Fibroblast of lung (primary cell): ENCODE data around the gene NRARP. TPM values are rescaled to one million over a fixed set of nuclear protein-coding genes. Genes with fewer than 3 reads are reported as not detected.

Experiments used
- DNase-seq, 2 donors: peaks; one replicate each; pipeline versions ENCODE4 v3.0.0 to v3.0.0-alpha.2; 2010; ENCODE audit warnings: low read depth in 2 of 2
- H2AFZ ChIP-seq: 2 replicates; pipeline ENCODE4 v1.5.1; 2012; ENCODE audit warnings: low read length, control low read depth, inconsistent platforms
- H3K27ac ChIP-seq: 2 replicates; pipeline ENCODE4 v1.5.1; 2011; ENCODE audit warnings: low read length, control low read depth; ENCODE audit not compliant: insufficient read depth
- H3K27me3 ChIP-seq: 2 replicates; pipeline ENCODE4 v1.5.1; 2011; ENCODE audit warnings: mild to moderate bottlenecking, low read length; ENCODE audit not compliant: control insufficient read depth, insufficient read depth
- H3K36me3 ChIP-seq: 2 replicates; pipeline ENCODE4 v1.5.1; 2011; ENCODE audit warnings: low read length; ENCODE audit not compliant: control insufficient read depth, insufficient read depth
- H3K4me1 ChIP-seq: 2 replicates; pipeline ENCODE4 v1.5.1; 2011; ENCODE audit warnings: low read length; ENCODE audit not compliant: control insufficient read depth, insufficient read depth; ENCODE audit errors: extremely low read depth
- H3K4me2 ChIP-seq: 2 replicates; pipeline ENCODE4 v1.5.1; 2011; ENCODE audit warnings: low read length, control low read depth; ENCODE audit not compliant: insufficient read depth; ENCODE audit errors: extremely low read depth
- H3K4me3 ChIP-seq, 4 experiments: fragments of 200-600 bp in 1 of 4; sonication (generic) in 1 of 4; replicated peaks in 1 of 4; 2 replicates each; pipeline ENCODE4 v1.5.1; 2011 to 2016; ENCODE audit warnings: low read length in 4 of 4, low read depth in 3 of 4, mild to moderate bottlenecking in 3 of 4, control low read depth in 2 of 4, inconsistent platforms in 1 of 4, mixed read lengths in 1 of 4; ENCODE audit not compliant: insufficient read depth in 1 of 4; ENCODE audit errors: control extremely low read depth in 1 of 4
- H3K79me2 ChIP-seq: 2 replicates; pipeline ENCODE4 v1.5.1; 2012; ENCODE audit warnings: mild to moderate bottlenecking, low read length, inconsistent platforms; ENCODE audit not compliant: control insufficient read depth, insufficient read depth
- H3K9ac ChIP-seq: 2 replicates; pipeline ENCODE4 v1.5.1; 2011; ENCODE audit warnings: mild to moderate bottlenecking, low read length, control low read depth; ENCODE audit not compliant: insufficient read depth
- H3K9me3 ChIP-seq: 2 replicates; pipeline ENCODE4 v1.5.1; 2012; ENCODE audit warnings: low read depth, low read length; ENCODE audit not compliant: control insufficient read depth, insufficient read depth
- H4K20me1 ChIP-seq: 2 replicates; pipeline ENCODE4 v1.5.1; 2011; ENCODE audit warnings: low read length; ENCODE audit not compliant: control insufficient read depth, insufficient read depth; ENCODE audit errors: extremely low read depth
- EZH2 ChIP-seq: IDR thresholded peaks from 2 replicates; pipeline ENCODE4 v1.5.1; 2012; ENCODE audit warnings: low read length, control low read depth, mild to moderate bottlenecking; ENCODE audit errors: missing control alignments
- polyA plus RNA-seq, 2 donors: library from polyadenylated mRNA; depleted of rRNA in 1 of 2; stranded (reverse) in 1 of 2; unstranded in 1 of 2; fragments of >200 nt; gene quantifications; 2 replicates each; pipeline ENCODE4 v1.2.1, GENCODE V29; 2011 to 2012; ENCODE audit warnings: missing spikeins in 1 of 2
- total RNA-seq: library from RNA; depleted of rRNA; stranded (reverse); fragments of >200 nt; gene quantifications from 2 replicates; pipeline ENCODE4 v1.2.1, GENCODE V29; 2014
- TF ChIP-seq, protein P1 (sequence below), 2 donors: IDR thresholded peaks in 1 of 2; conservative IDR thresholded peaks in 1 of 2; 1 replicate in 1 of 2; 2 replicates in 1 of 2; pipeline ENCODE4 v1.5.1; 2011 to 2012; ENCODE audit warnings: low read length in 2 of 2, control low read depth in 1 of 2, inconsistent platforms in 1 of 2, low read depth in 1 of 2, mild to moderate bottlenecking in 1 of 2

The NRARP gene
- total and polyA plus RNA-seq, 2 donors (not counting 1 experiment from before 2014, with no cell fraction given), result 0.07 TPM; not detected in 1

DNA sequence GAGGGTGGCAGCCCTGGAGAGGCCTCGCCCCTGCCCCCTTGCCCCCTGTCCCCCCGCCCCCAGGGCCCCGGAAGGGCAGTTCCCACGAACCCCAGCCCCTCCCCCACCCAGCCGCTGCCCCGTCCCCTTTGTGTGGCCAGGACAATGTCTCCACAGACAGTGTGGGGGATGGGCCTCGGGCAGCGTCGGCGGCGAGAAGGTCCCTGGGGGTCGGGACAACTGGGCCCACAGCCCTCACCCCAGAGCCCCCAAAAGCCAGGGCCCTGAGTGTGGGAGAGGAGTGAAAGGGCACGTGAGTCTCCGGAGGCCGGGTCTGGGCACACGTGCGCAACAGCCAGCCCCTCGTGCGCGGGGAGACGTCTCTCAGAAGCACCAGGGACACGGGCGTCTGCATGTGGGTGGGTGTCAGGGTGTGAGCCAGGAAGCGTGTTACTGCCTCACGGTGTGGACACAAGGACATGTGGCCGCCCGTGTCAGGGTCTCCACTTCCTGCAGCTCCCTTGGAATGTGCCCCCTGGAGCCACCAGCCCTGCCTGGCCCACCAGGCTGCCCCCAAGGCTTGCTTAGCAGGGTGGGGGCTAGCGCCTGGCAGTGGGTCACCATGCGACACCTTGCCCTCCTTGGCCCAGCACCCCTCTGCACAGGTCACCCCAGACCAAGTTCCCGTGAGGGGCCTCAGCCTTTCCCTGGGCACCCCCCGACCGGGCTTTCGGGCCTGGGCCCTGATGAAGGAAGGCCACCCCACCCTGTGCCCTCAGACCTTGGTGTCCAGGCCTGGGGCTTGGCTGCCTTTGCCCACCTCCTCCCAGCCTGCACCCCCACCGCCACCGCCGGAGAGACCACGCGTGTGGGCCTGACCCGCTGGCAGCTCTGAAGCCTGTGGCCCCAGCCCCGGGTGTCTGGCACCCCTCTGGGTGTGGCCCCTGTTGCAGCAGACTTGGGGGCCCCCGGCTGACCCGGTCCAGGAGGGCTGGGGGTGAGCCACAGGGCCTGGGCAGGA lies 12.8 kb upstream of the NRARP start:
- no peak overlapping the region for H3K27ac ChIP-seq
- H3K36me3 ChIP-seq, result no peaks in the 10 kb centered on the region
- no peak overlapping the region for H3K4me2 ChIP-seq
- no peaks in the 10 kb centered on the region for H3K4me1 ChIP-seq
- no peak for DNase-seq
- TF ChIP-seq, protein P1, sequence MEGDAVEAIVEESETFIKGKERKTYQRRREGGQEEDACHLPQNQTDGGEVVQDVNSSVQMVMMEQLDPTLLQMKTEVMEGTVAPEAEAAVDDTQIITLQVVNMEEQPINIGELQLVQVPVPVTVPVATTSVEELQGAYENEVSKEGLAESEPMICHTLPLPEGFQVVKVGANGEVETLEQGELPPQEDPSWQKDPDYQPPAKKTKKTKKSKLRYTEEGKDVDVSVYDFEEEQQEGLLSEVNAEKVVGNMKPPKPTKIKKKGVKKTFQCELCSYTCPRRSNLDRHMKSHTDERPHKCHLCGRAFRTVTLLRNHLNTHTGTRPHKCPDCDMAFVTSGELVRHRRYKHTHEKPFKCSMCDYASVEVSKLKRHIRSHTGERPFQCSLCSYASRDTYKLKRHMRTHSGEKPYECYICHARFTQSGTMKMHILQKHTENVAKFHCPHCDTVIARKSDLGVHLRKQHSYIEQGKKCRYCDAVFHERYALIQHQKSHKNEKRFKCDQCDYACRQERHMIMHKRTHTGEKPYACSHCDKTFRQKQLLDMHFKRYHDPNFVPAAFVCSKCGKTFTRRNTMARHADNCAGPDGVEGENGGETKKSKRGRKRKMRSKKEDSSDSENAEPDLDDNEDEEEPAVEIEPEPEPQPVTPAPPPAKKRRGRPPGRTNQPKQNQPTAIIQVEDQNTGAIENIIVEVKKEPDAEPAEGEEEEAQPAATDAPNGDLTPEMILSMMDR (conservative IDR thresholded peaks at IDR 0.05 in 1 of 2, IDR thresholded peaks at IDR 0.05 in 1 of 2; ENCODE audit: low read depth in 1 of 2, low read length in 2 of 2), result no peak
- TF ChIP-seq EZH2, result no peak
- H3K27me3 ChIP-seq, result no peaks in the 10 kb centered on the region
- no peak overlapping the region for H2AFZ ChIP-seq
- H3K79me2 ChIP-seq, result no peaks in the 10 kb centered on the region
- H3K9me3 ChIP-seq, result no peaks in the 10 kb centered on the region
- no peaks in the 10 kb centered on the region for H4K20me1 ChIP-seq
- no peak overlapping the region for H3K4me3 ChIP-seq
- H3K9ac ChIP-seq, result no peak overlapping the region

DNA sequence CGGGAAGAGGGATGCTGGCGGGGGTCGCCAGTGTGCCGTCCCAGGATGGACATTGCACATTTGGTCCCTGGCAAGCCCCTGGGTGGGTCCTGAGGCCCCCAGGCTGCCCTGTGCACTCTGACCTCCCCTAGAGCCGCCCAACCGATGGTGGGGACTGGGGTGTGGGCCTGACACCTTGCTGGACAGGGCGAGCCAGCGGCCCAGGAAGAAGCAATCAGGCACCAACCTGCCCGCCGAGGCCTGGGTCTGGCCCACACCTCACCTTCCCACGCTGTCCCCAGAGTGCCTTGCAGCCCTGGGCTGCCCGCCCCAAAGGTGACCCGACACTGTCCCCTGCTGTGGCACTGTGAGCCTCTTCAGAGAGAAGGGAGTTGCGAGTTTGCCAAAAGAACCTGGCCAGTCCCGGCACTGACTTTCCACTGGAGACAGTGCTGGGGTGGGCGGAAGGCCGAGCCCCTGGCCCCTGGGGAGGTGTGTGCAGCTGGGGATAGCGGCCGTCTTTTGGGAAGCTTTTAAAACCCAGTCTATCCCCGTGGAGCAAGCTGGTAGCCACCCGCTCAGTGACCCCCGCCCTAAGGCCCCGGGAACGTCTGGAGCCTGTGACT lies 12.0 kb upstream of the NRARP start:
- no peak for DNase-seq
- Histone ChIP-seq H3K4me3 (no peak overlapping the region), H3K27ac (no peak overlapping the region), H3K9ac (no peak overlapping the region), H2AFZ (no peak overlapping the region), H3K27me3 (no peaks in the 10 kb centered on the region), H4K20me1 (no peaks in the 10 kb centered on the region), H3K4me2 (no peak overlapping the region), H3K79me2 (no peaks in the 10 kb centered on the region), H3K9me3 (no peaks in the 10 kb centered on the region), H3K36me3 (no peaks in the 10 kb centered on the region), H3K4me1 (no peaks in the 10 kb centered on the region)
- TF ChIP-seq, protein P1 (conservative IDR thresholded peaks at IDR 0.05 in 1 of 2, IDR thresholded peaks at IDR 0.05 in 1 of 2; ENCODE audit: low read depth in 1 of 2, low read length in 2 of 2), result no peak
- no peak for TF ChIP-seq EZH2

DNA sequence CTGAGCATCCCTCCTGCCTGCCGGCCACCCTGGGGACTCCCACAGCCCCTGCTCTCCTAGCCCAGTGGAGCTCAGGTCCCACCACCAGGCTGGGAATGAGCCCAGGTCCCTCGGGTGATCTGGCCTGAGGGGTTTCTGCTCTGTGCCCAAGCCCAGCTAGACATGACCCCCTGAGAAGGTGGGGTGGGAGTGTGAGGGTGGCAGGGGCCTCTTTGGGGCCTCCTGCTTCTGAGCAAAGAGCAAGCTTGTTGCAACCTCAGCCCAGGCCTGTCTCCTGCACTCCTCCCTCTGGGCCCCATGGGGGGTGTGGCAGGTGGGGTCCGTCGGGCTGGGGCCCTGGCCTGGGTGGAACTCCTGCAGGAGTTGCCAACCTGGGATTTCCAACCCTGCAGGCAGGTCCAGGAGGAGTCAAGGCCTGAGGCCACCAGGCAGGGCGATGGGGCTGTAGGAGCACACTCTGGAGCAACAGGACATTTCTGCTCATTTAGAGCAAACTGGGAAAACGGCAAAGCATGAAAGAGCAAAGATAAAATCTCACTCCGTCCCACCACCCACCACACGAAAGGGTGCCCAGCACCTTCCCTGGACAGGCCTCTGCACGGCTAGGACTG lies 11.4 kb upstream of the NRARP start:
- Histone ChIP-seq H3K27me3 (no peaks in the 10 kb centered on the region), H3K79me2 (no peaks in the 10 kb centered on the region), H3K4me3 (no peak overlapping the region), H3K9ac (no peak overlapping the region), H3K36me3 (no peaks in the 10 kb centered on the region), H3K4me2 (no peak overlapping the region), H3K9me3 (no peaks in the 10 kb centered on the region), H2AFZ (no peak overlapping the region), H4K20me1 (no peaks in the 10 kb centered on the region), H3K4me1 (no peaks in the 10 kb centered on the region), H3K27ac (no peak overlapping the region)
- no peak for DNase-seq
- TF ChIP-seq EZH2, result no peak
- TF ChIP-seq, protein P1 (conservative IDR thresholded peaks at IDR 0.05 in 1 of 2, IDR thresholded peaks at IDR 0.05 in 1 of 2; ENCODE audit: low read depth in 1 of 2, low read length in 2 of 2), result no peak
